HG03575 (cell line): ENCODE results near the gene NR4A2.

ENCODE experiments used
- ATAC-seq: cut with Tn5 transposase; IDR thresholded peaks from one replicate; pipeline ENCODE4 v1.9.1; 2021; ENCODE audit not compliant: unreplicated experiment, insufficient number of reproducible peaks, low FRiP score; ENCODE audit errors: extremely low read depth

Gene NR4A2

DNA sequence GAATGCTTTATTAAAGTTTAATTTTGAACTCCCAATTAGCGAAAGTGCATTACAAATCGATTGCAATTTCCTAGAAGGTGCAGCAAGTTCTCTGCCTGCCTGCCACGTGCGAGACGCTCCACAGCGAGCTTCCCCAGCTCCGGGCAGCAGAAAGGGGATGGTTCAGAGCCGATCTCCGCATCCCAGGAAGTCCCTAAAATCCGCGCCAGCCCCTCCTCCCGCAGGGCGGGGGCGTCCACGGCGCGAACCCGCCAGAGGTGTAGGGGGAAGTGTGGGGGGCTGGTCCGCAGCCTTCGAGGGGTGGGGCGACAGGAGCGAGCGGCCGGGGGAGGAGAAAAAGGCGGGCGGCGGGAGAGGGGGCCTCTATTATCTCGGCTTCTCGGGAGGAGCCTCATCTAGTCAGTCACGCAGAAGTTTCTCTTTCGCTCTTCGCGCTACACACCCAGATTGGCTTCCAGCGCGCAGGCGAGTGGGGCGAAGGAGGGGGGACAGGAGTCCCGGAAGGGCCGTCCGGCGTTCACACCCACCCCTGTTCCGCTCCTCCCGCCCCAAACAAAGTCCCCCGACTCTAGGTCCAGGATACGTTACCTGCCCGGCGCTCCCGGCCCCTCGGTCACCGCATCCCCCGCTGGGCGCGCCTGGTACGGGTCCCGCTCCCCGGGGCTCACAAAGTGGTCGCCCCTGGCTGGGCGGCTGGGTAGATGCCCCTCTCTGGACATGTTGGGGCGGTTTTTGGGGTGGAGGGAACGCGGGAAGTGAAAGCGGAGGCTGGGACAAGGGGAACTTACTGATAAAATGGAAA, 9.1 kb upstream of the NR4A2 start:
- peak; percentile 73 for ATAC-seq

DNA sequence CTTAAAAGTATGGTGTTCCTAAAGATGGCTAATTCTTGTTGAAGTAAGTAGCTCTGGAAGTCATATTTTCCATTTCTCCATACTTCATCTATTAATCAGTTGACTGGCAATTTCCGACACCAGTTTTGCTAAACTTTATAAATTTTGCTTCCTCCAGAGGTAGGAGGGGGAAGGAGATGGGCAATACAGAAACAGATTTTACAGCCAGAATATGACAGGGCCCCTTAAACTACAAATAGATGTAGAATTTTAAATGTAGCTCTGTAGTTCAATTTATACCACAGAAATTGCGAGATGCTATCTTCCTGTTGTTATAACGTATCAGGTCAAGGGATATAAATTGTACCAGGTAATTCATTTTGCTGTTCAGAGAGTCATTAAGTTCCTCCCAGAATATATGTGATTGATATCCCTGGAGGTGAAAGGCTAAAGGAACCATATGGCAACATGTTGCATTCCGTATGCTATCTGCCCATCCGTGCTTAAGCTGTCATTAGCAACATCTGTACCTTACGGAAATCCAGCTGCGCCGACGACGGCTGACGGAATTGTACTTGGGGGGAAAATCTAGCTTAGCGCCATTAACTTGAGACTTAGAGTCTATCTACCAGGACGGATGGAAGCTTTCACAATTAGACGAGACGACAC, 8.4 kb upstream of the NR4A2 start:
- ATAC-seq, result no peak

DNA sequence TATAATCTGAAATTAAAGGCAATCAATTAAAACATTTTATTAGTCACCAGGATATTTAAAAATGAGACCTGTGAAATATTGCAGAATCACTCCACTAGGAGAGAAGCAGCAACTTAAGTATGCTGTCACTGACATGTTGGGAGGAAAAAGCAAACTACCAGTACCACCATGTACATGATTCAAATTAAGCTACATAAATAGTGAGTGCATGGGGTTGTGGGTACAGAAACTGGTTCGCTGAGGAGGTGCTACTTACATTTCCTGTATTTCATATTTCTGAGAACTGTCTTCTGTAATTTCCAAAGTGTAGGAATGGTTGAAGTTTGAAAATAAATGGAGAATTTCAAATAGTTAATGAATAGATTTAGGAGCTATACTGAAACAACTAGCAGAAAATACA, 7.9 kb upstream of the NR4A2 start:
- ATAC-seq, result no peak

DNA sequence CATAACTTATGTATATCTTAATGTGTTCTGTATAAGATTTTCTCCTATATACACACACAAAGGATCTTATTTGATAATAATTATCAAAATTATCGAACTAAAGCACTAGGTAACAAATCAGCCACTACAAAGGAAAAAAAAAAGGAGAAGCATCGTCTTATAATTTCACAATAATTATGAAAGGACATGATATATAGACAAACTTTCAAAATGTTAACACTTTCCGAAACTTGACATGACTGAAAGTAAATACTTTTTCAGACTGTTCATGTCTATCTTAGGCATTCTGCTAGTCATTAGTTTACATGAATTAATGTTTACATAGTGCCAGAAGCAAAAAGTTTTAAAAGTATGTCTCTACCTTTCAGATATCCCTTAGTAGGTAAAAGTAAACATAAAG, 7.3 kb upstream of the NR4A2 start:
- no peak for ATAC-seq

DNA sequence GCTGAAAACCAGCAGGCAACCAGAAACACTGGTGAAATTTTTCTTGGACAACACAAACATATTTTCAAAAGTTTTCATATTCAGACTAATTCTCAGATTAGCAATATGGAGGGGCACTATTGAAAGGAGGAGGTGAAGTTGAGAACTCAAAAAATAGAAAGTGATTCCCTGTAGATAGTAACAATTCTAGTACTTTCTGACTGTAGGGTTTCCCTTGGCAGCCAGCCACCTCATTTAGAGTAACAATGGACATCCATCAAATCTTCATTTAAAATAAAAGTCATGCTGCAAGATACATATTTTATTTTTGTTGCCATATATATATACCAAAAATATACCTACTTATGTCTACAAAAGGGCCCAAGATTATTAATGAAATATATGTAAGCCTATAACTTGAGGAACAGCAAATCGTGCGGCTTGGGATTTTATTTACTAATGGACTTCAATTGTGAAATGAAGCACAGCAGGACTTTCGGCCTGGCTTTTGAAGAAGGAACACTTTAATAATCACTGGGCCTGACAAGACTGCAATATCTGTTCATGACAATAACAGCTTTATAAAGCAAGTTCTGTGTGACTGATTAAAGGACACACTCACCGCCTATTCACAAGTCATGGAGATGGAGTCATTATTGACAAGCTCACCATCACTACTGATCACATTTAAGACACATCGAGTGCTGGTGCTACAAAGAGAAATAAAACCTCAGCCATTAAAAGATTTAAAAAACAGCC, 6.8 kb upstream of the NR4A2 start:
- no peak for ATAC-seq

DNA sequence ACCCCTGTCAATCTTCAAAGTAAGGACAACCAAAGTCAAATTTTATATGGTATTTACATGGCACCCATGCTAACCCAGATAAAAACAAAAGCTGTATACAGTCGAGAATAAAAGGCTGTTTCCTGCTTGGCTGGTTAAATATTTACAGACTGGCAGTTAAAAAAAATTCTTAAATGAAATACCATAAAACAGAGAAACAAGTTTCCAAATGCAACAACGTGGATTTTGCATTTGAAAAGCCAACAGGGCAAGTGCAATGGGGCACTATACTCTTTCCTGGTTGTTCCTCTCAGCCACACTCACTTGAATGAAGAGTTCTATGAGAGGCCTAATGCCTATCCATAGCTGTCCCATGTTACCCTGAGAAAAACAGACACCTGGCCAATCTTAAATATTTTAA, 6.1 kb upstream of the NR4A2 start:
- no peak for ATAC-seq

DNA sequence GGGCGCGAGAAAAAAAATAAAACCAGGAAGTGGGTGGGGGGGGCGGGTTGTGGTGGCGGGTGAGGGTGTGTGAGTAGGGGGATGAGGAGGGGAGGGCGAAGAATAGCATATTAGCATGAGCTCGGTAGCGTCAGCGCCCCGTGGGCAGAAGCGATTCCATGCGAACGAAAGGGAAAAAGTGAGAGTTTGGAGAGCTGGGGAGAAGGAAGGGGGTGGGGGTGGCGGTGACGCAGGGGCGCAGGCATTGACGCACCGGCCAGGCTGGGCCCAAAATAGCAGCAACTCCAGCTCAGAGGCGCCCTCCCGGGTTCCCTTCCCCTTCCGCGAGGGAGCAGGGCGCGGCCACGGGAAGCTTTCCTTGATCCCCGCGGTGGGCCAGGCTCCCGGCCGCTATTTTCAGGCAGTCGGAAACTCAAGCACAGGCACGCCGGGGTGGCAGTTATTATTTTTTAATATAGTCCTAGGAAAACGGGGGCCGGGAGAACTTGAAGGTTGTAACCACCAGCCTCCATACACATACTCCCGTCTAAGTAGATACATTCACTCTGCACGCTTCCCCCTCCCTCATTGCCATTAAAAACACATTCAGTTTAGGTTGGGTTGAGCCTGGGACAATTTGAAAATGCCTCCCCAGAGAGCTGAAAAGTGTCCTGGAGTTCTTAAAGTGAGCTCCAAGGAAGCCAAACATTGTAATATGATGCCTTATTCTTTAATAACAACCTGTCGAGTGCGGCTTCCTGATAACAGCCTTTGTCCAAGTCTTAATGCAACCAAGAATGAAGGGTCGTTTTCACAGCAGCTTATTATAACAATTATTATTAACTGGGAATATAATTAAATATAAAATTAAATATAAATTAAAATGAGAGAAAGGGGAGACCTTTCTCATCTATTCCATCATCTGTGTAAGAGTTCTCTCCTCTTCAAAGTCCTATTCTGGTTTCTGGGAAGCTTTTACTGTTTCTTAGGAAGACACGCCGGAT, 2.3 kb upstream of the NR4A2 start:
- no peak for ATAC-seq

DNA sequence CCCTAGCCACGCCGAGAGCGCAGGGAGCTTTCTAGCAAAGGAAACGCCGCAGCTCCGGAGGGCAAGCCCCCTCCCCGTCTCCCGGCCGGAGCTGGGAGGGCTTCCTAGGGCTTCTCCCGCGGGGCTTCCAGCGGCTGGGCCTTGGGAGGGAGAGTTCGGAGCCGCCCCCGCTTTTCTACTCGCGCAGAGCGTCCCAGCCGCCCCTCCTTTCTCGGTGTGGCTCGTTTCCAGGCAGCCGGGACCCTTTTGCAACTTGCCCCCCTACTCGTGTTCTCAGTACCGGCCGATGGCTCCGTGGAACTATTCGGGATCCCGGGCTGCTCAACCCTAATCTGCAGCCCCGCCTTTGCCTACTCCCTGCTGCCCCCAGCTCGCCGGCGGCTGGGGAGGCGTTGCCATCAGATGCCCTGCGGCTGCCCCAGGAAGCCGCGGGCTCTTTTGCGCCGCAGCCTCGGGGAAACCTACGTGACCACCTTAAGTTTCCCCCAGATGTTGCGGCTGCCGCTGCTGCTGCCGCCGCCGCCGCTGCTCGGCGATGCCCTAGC, 1.5 kb upstream of the NR4A2 start:
- no peak for ATAC-seq

DNA sequence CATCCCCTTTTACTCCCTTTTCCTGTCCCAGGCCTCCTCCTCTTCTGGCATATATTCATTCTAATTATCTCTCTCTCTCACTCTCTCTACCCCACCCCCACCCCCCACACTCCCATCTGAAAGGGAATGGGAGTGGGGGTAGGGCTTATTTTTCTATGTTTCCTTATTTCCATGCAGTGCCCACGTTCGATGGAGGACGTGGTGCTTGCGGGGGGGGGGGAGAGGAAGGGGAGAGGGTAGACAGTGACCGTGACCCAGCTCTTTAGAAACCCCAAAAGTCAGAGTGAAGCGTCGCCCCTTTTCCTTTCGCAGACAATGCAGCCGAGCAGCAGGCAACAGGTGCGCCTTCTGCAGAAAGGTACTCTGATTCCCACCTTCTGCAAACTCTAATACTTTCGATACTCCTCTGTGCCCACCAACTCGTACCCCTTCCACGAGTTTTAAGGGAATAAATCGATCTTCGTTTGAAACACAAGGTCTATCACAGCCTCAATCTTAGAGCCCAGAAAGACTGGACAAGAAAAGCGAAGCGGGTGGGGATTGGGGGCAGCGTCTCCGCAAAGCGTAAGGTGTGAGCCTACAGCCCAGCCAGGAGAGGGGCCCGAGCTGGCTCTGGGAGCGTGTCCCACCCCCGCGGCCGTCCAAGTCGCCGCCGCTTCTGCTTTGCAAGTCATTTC, 891 bp upstream of the NR4A2 start:
- no peak for ATAC-seq

DNA sequence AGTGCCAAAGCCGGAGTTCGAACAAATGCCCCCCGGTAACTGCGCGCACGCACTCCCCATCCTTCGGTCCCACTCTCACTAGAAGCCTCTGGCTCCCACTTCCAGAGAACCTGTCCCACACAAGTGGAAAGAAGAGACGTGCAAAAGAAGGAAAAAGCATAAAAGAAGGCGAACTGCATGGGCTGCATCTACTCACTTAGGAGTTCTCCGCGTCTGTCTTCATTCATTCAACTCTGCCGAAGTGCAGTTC, 312 bp downstream of the NR4A2 start:
- ATAC-seq, result no peak

DNA sequence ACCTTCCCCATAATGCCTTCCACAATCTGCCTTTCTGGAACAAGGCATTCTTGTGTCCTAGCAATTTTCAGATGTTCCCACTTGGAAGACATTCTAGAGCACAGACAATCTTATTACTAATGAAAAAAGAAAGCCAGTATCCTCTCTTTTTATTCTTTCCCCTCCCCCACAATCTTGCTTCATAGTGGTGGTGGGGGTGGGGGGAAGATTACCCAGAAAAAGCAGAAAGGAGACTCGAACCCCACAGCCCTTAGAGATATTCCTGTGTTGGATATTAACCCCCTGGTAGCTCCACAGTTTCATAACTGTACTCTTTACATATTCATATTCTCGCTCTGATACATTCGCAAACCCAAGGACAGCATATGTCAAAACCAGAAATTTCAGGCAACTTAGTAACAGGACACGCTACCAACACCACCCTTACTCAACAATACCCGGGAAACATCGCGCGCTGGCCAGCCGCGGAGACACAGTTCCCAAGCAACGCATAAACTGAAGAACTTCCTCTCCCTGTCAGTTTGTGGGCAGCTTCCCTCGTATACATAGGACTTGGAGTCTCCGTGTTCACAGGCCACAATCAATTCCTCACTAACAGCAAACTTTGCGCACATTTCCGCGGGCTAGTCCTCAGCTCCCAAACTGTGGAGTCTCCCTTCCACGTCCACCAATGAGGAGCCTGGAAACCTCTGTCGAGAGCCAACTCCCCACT, 793 bp downstream of the NR4A2 start:
- no peak for ATAC-seq

DNA sequence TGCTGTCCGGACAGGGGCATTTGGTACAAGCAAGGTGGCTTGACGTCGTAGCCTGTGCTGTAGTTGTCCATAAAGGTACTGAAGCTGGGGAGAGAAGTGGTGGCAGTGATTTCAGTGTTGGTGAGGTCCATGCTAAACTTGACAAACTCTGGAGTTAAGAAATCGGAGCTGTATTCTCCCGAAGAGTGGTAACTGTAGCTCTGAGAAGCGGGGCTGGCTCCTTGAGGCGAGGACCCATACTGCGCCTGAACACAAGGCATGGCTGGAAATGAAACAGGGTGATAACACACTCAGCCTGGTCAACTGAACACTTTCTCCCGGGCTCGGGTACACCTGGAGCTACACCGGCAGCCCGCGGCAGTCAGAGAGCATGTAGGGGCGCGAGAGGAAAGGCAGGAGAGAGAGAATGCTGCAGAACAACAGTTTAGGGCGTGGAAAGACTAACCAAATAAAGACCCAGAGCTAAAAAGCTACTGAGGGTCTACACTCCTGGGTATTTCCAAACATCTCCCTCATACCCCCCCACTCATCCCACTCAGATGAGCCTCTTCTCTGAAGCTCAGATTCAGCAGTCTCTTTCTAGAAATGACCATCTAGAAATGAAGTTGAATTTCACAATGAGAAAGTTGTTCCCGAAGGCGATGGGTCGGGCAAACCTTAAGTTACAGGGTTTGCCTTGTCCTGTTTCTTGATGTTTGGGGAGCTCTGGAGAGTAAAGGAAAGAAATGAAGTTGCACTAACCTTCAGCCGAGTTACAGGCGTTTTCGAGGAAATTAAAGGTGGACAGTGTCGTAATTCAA, 2.4 kb downstream of the NR4A2 start:
- ATAC-seq, result no peak

DNA sequence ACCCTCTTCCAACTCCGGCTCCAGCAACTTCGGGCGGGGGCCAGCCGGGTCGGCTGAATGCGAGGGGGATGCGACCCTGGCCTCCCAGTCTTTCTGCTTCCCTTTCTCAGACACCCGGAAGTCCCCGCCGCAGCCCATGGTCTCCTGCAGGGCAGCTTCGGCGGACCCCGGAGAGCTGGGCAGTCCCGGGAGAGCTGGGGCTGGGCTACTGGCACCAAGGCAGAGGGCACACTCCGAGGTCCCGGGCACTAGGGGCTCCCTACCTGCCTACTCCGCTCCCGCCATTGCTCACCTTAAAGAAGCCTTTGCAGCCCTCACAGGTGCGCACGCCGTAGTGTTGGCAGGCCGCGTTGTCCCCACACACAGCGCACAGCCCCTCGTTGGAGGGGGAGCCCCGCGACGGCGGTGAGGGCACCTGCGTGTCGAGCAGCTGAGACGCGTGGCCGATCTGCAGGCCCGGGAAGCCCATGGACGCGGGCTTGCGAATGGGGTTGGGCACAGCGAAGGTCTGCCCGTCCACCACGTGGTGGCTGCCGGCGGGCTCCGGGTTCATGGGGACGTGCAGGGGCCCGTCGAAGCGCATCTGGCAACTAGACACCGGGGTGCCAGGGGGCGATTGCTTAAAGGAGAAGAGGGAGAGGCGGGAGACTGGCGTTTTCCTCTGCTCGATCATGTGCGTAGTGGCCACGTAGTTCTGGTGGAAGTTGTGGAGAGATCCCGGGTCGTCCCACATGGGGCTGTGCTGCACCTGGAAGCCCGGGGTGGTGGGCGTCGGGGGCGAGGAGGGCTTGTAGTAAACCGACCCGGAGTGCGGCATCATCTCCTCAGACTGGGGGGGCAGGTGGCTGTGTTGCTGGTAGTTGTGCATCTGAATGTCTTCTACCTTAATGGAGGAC, 3.2 kb downstream of the NR4A2 start:
- no peak for ATAC-seq

DNA sequence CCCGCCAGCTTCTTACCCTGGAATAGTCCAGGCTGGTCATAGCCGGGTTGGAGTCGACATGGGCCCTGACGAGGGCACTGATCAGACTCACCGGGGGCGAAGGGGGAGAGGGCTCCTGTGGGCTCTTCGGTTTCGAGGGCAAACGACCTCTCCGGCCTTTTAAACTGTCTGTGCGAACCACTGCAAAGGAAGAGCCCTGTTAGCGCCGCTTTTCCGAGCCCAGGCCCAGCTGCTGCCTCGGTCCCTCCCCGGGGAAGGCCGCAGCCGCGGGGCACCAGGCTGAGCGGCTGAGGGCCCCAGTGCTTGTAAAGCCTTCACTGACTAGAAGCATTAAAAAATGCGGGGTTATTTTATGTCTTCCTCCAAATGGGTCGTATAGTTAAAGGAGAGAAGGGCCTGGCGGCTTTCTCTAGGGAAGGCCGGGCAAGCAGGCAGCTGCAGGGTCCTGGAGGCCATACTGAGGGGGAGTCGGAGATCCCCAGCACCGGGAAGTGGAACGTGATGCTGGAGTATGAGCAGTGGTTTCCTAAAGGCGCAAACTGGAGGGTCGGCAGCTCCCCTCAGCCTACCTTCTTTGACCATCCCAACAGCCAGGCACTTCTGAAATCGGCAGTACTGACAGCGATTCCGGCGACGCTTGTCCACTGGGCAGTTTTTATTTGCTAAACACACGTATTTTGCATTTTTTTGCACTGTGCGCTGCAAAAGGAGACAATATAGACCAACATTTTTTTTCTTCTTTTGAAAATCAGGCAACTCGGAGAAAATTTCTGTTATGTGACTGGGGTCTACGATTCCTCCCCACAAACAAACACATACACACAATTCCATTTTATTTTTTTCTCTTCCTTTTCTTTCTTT, 4.5 kb downstream of the NR4A2 start:
- no peak for ATAC-seq

DNA sequence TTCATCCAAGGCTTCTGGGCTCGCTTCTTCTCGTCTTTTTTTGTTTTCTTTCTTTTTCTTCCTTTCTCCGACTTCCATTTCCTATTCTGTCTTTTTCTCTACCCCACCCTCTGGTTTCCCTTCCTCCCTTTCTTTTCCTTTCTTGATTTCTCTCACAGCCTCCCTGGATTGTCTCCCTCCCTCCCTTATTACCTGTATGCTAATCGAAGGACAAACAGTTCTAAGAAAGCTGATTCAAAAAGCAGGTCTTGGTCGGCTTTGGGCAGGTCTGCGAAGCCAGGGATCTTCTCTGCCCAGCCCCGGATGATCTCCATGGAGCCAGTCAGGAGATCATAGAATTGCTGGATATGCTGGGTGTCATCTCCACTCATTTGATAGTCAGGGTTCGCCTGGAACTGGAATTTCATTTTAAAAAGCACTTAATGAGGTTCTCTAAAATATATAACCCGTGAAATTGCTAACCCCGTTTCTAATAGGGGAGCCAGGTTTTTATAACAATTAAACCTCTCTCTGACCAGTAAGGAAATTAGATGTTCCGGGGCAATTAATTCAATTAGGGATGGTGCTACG, 5.9 kb downstream of the NR4A2 start:
- no peak for ATAC-seq
